Naive thymus-derived CD4-positive, alpha-beta T cell (primary cell): Measurements from ENCODE around the gene TPI1. TPM values are rescaled to one million over a fixed set of nuclear protein-coding genes. Genes with fewer than 3 reads are reported as not detected.

Experiments
- ATAC-seq: fragments of 150-1000 bp; cut with Tn5 transposase; 2 replicates; pipeline ENCODE4 v1.10.0; 2021; ENCODE audit warnings: mild to moderate bottlenecking, moderate library complexity
- CTCF ChIA-PET: fragments of 350-600 bp; sonication (Branson Sonifier 250); formaldehyde crosslinking; loops from one replicate; lab custom pipeline; 2021; ENCODE audit warnings: antibody characterized with exemption; lab: Charles Lee
- POLR2A ChIA-PET: fragments of 350-600 bp; sonication (Branson Sonifier 250); formaldehyde crosslinking; loops from one replicate; lab custom pipeline; 2021; ENCODE audit warnings: antibody characterized with exemption, inconsistent platforms; lab: Charles Lee
- DNase-seq, 9 donors: peaks; one replicate each; pipeline versions ENCODE4 v3.0.0 to v3.0.0-alpha.2; 2020 to 2022; ENCODE audit warnings: mixed read lengths in 1 of 9
- H3K27ac ChIP-seq: one replicate; pipeline ENCODE4 v1.7.0; 2013; ENCODE audit warnings: mild to moderate bottlenecking, low read depth, low read length, moderate library complexity
- H3K27me3 ChIP-seq, 2 donors: one replicate each; pipeline ENCODE4 v1.7.0; 2013; ENCODE audit warnings: low read length in 2 of 2, mild to moderate bottlenecking in 2 of 2, moderate library complexity in 2 of 2; ENCODE audit not compliant: control insufficient read depth in 2 of 2, insufficient read depth in 2 of 2
- H3K36me3 ChIP-seq, 3 experiments: 1 replicate in 2 of 3; 2 replicates in 1 of 3; pipeline ENCODE4 v1.7.0; 2013; ENCODE audit warnings: low read length in 3 of 3, mild to moderate bottlenecking in 3 of 3, moderate library complexity in 1 of 3; ENCODE audit not compliant: insufficient read depth in 3 of 3, control insufficient read depth in 2 of 3
- H3K4me1 ChIP-seq, 2 donors: one replicate each; pipeline ENCODE4 v1.7.0; 2013; ENCODE audit warnings: low read length in 2 of 2, mild to moderate bottlenecking in 2 of 2, moderate library complexity in 1 of 2; ENCODE audit not compliant: control insufficient read depth in 2 of 2, insufficient read depth in 2 of 2
- H3K4me3 ChIP-seq: 2 replicates; pipeline ENCODE4 v1.7.0; 2013; ENCODE audit warnings: mild to moderate bottlenecking, low read length
- H3K9me3 ChIP-seq, 3 experiments: 1 replicate in 2 of 3; 2 replicates in 1 of 3; pipeline ENCODE4 v1.7.0; 2013; ENCODE audit warnings: low read length in 3 of 3; ENCODE audit not compliant: control insufficient read depth in 2 of 3
- H3K27ac Mint-ChIP-seq, 9 donors: one replicate each; pipeline ENCODE4 v1.8.0; 2020 to 2022; ENCODE audit warnings: mixed read lengths in 9 of 9, mild to moderate bottlenecking in 8 of 9, moderate library complexity in 5 of 9, inconsistent platforms in 2 of 9
- H3K27me3 Mint-ChIP-seq, 5 donors: one replicate each; pipeline ENCODE4 v1.8.0; 2021 to 2022; ENCODE audit warnings: mixed read lengths in 5 of 5, mild to moderate bottlenecking in 1 of 5
- H3K36me3 Mint-ChIP-seq, 5 donors: one replicate each; pipeline ENCODE4 v1.8.0; 2020 to 2022; ENCODE audit warnings: mixed read lengths in 5 of 5, mild to moderate bottlenecking in 3 of 5, inconsistent platforms in 1 of 5
- H3K4me1 Mint-ChIP-seq, 7 donors: one replicate each; pipeline ENCODE4 v1.8.0; 2020 to 2022; ENCODE audit warnings: mixed read lengths in 7 of 7, mild to moderate bottlenecking in 3 of 7, inconsistent platforms in 1 of 7
- H3K4me3 Mint-ChIP-seq, 10 donors: one replicate each; pipeline ENCODE4 v1.8.0; 2020 to 2022; ENCODE audit warnings: mild to moderate bottlenecking in 10 of 10, mixed read lengths in 10 of 10, moderate library complexity in 6 of 10, inconsistent platforms in 2 of 10
- H3K9me3 Mint-ChIP-seq, 11 donors: one replicate each; pipeline ENCODE4 v1.8.0; 2020 to 2022; ENCODE audit warnings: mixed read lengths in 11 of 11, mild to moderate bottlenecking in 4 of 11, inconsistent platforms in 1 of 11, moderate library complexity in 1 of 11
- intact Hi-C, 2 donors: fragments of 100-400 bp; cut with micrococcal nuclease; formaldehyde crosslinking; loops; one replicate each; pipeline ENCODE4 v1.15.1; 2023
- polyA plus RNA-seq, 2 donors: library from polyadenylated mRNA; unstranded; fragments of 300-500 nt; fragmentation: Illumina TruSeq; gene quantifications; one replicate each; pipeline ENCODE4 v1.2.3, GENCODE V29; 2021
- total RNA-seq, 6 experiments: library from RNA in 5 of 6; stranded (reverse) in 5 of 6; gene quantifications; 1 replicate in 5 of 6; 2 replicates in 1 of 6; pipeline ENCODE4 v1.2.3 and lab custom pipeline; 2021 to 2026

TPI1 gene
- total and polyA plus RNA-seq, 7 experiments from 2014 or later, result 89.7 to 1,293 (median 163) TPM

- Mint-ChIP-seq H3K27me3 (peaks cover 9 to 69% (median 21%) of the 10 kb centered on the region in 5 donors), H3K27ac (peak overlapping the region in 6 of 9 donors; percentile 10 to 81 (median 64))
These were observed 39.9 kb upstream of the TPI1 start for GRCh38 chr12:6827437-6827911.

GRCh38 chr12:6827982-6828780, 39.1 kb upstream of the TPI1 start, which contains the start of gene P3H3:
P3H3 (plus strand) TSS chr12:6828407; CDS start chr12:6828441, 34 bp downstream.
- Histone ChIP-seq H3K9me3 (no peaks in the 10 kb centered on the region), H3K4me3 (peak within 1 kb of the TSS; percentile 77), H3K27ac (peak within 1 kb of the TSS; percentile 53), H3K4me1 (peaks cover 0 to 4% of the 10 kb centered on the region in 2 donors), H3K36me3 (no peaks in the 10 kb centered on the region), H3K27me3 (peaks cover 0 to 9% of the 10 kb centered on the region in 2 donors)
- H3K4me1 Mint-ChIP-seq, result peaks cover 19 to 32% (median 27%) of the 10 kb centered on the region in 7 donors
- ATAC-seq (peak; percentile 54), DNase-seq (peak in 2 of 9 donors; percentile 39 to 55)
- peak within 1 kb of the TSS; percentile 77 to 93 (median 85) for H3K27ac Mint-ChIP-seq
- CTCF ChIA-PET, result interaction anchor here (1.0 to 1.9 kb wide), 7 partner anchors 21 to 274 kb away, joined by 3 to 8 read pairs (median 3); partner anchors contain the start of genes CD4 and SPSB2
- POLR2A ChIA-PET, result interaction anchor here (0.5 to 13.2 kb wide), 18 partner anchors 9 to 1160 kb away, joined by 3 to 91 read pairs (median 4); partner anchors contain the start of genes CD4, CDCA3, COPS7A and MLF2
- peaks cover 0 to 2% (median 0%) of the 10 kb centered on the region in 11 donors for H3K9me3 Mint-ChIP-seq
- intact Hi-C loops, result loop anchor here (1.0 to 5.0 kb wide), 5 partner anchors 24 to 261 kb away; partner anchors contain the start of genes ZNF384 (in 2 of the 2), NOP2 (in 1 of the 2), SPSB2 (in 1 of the 2) and USP5 (in 1 of the 2)
- peak within 1 kb of the TSS; percentile 88 to 98 (median 92) for H3K4me3 Mint-ChIP-seq
- H3K27me3 Mint-ChIP-seq, result peaks cover 9 to 62% (median 17%) of the 10 kb centered on the region in 5 donors
- no peaks in the 10 kb centered on the region for H3K36me3 Mint-ChIP-seq

More at GRCh38 chr12:6827437-6827911, 39.9 kb upstream of the TPI1 start:
- H3K4me1 Mint-ChIP-seq, result peaks cover 19 to 32% (median 28%) of the 10 kb centered on the region in 7 donors
- ChIA-PET CTCF (interaction anchor here (1.9 to 5.7 kb wide), 2 partner anchors 8 to 38 kb away, joined by 8 to 27 read pairs; partner anchors contain the start of gene CD4), POLR2A (interaction anchor here (1.4 to 13.2 kb wide), 8 partner anchors 10 to 74 kb away, joined by 3 to 91 read pairs (median 5); partner anchors contain the start of genes CD4, CDCA3, MLF2 and USP5)
- no peak for ATAC-seq
- peaks cover 0 to 2% (median 0%) of the 10 kb centered on the region in 11 donors for H3K9me3 Mint-ChIP-seq
- Histone ChIP-seq H3K27me3 (peaks cover 0 to 9% of the 10 kb centered on the region in 2 donors), H3K4me1 (peaks cover 0 to 4% of the 10 kb centered on the region in 2 donors), H3K9me3 (no peaks in the 10 kb centered on the region), H3K27ac (no peak overlapping the region), H3K4me3 (no peak overlapping the region), H3K36me3 (no peaks in the 10 kb centered on the region)
- peak overlapping the region; percentile 63 to 98 (median 73) for H3K4me3 Mint-ChIP-seq
- H3K36me3 Mint-ChIP-seq, result no peaks in the 10 kb centered on the region
- DNase-seq, result peak in 5 of 9 donors; percentile 25 to 56 (median 34)
- intact Hi-C loops, result loop anchor here (5.0 kb wide), 2 partner anchors 140 to 260 kb away; partner anchors contain the start of genes NOP2 (in 1 of the 2) and ZNF384 (in 1 of the 2)

- peaks cover 0 to 9% of the 10 kb centered on the region in 2 donors for H3K27me3 ChIP-seq
- H3K9me3 ChIP-seq, result no peaks in the 10 kb centered on the region
- ATAC-seq (peak; percentile 69), DNase-seq (peak; percentile 31 to 60 (median 55))
- ChIA-PET CTCF (interaction anchor here (0.7 to 1.9 kb wide), 11 partner anchors 10 to 274 kb away, joined by 3 to 8 read pairs (median 4); partner anchors contain the start of genes CD4, MLF2, SPSB2 and USP5), POLR2A (interaction anchor here (0.5 to 13.2 kb wide), 24 partner anchors 8 to 202 kb away, joined by 3 to 91 read pairs (median 4); partner anchors contain the start of genes CD4, CDCA3, COPS7A and GNB3)
- H3K4me1 ChIP-seq, result peaks cover 0 to 4% of the 10 kb centered on the region in 2 donors
- Mint-ChIP-seq H3K4me1 (peaks cover 19 to 32% (median 27%) of the 10 kb centered on the region in 7 donors), H3K27me3 (peaks cover 9 to 58% (median 16%) of the 10 kb centered on the region in 5 donors), H3K36me3 (peaks cover 0 to 4% (median 0%) of the 10 kb centered on the region in 5 donors), H3K27ac (peak overlapping the region; percentile 77 to 93 (median 85)), H3K4me3 (peak overlapping the region; percentile 88 to 98 (median 92)), H3K9me3 (peaks cover 0 to 2% (median 0%) of the 10 kb centered on the region in 11 donors)
- H3K36me3 ChIP-seq, result no peaks in the 10 kb centered on the region
- H3K4me3 ChIP-seq, result peak overlapping the region; percentile 77
- H3K27ac ChIP-seq, result peak overlapping the region; percentile 53
- intact Hi-C loops, result loop anchor here (1.0 to 5.0 kb wide), 5 partner anchors 23 to 262 kb away; partner anchors contain the start of genes ZNF384 (in 2 of the 2), NOP2 (in 1 of the 2), SPSB2 (in 1 of the 2) and USP5 (in 1 of the 2)
These were observed 38.4 kb upstream of the TPI1 start for GRCh38 chr12:6828781-6829535.

- peaks cover 0 to 2% (median 0%) of the 10 kb centered on the region in 11 donors for H3K9me3 Mint-ChIP-seq
- peaks cover 9 to 53% (median 16%) of the 10 kb centered on the region in 5 donors for H3K27me3 Mint-ChIP-seq
- Histone ChIP-seq H3K36me3 (no peaks in the 10 kb centered on the region), H3K9me3 (no peaks in the 10 kb centered on the region), H3K4me3 (peak overlapping the region; percentile 77), H3K27me3 (peaks cover 0 to 9% of the 10 kb centered on the region in 2 donors), H3K4me1 (peaks cover 0 to 4% of the 10 kb centered on the region in 2 donors), H3K27ac (peak overlapping the region; percentile 53)
- peaks cover 19 to 32% (median 26%) of the 10 kb centered on the region in 7 donors for H3K4me1 Mint-ChIP-seq
- intact Hi-C loops, result loop anchor here (2.0 to 5.0 kb wide), 4 partner anchors 43 to 262 kb away; partner anchors contain the start of genes ZNF384 (in 2 of the 2), NOP2 (in 1 of the 2) and SPSB2 (in 1 of the 2)
- peak overlapping the region; percentile 88 to 98 (median 92) for H3K4me3 Mint-ChIP-seq
- ChIA-PET CTCF (interaction anchor here (0.5 to 1.6 kb wide), 8 partner anchors 9 to 77 kb away, joined by 3 to 6 read pairs (median 4); partner anchors contain the start of genes MLF2, SPSB2 and USP5), POLR2A (interaction anchor here (0.6 to 13.2 kb wide), 18 partner anchors 11 to 202 kb away, joined by 3 to 91 read pairs (median 4); partner anchors contain the start of genes CD4, CDCA3, COPS7A and GNB3)
- H3K27ac Mint-ChIP-seq, result peak overlapping the region in 8 of 9 donors; percentile 81 to 93 (median 86)
- peaks cover 0 to 4% (median 0%) of the 10 kb centered on the region in 5 donors for H3K36me3 Mint-ChIP-seq
- no peak for DNase-seq
- ATAC-seq, result no peak
These were observed 37.7 kb upstream of the TPI1 start for GRCh38 chr12:6829536-6830220.
